HG03175 (cell line): ENCODE data around the gene RGPD5.
"Not testable (repeated sequence)": the region's sequence is repeated elsewhere in the genome, so short reads cannot be mapped to it uniquely, and the experiment has no call there.

Experiments
- ATAC-seq: cut with Tn5 transposase; IDR thresholded peaks from one replicate; pipeline ENCODE4 v1.9.1; 2021; ENCODE audit warnings: mild to moderate bottlenecking, moderate library complexity; ENCODE audit not compliant: unreplicated experiment

The RGPD5 gene

GRCh38 chr2:109794074-109794737, at the start of gene RGPD5:
Gene RGPD5, plus strand, starts transcription at chr2:109794305. Its CDS starts 161 bp downstream, at chr2:109794466.
- ATAC-seq: peak; percentile 99

GRCh38 chr2:109751572-109751971, 42.5 kb upstream of the RGPD5 start:
- ATAC-seq: not testable (repeated sequence)

GRCh38 chr2:109757163-109757824, 36.8 kb upstream of the RGPD5 start:
- ATAC-seq: not testable (repeated sequence)

DNA sequence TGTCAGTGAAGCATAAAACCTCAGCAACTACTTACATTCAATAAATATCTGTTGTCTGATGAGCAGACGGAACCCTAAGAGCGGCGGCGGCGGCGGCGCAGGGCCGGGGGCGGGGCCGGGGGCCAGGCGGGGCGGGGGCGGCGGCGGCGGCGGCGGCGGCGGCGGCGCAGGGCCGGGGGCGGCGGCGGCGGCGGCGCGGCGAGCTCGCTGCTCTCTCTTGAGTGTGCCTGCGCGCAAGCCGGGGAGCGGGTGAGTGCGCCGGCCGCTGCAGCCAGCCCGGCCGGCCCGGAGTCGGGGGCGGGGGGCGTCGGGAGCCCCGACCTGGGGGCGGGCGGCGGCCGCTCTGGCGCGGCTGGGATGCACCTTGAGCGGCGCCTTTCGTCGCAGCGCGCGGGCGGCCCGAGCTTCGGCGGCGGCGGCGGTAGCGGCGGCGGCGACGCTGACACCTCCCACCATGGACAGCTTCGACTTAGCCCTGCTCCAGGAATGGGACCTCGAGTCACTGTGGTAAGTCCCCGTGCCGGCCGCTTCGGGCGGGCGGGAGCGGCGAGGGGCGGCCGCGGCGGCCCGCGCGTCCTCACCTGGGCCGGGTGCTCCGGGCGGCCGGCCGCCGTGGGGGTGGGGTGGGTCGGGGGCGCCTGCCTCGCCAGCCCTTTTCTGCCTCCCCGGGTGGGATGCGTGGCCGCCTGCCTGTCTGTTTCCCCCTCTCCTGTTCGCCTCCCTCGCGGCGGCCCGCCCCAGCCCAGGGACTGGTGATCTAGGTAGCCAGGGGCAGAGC, 33.7 kb upstream of the RGPD5 start:
- ATAC-seq: not testable (repeated sequence)

GRCh38 chr2:109761043-109761454, 33.1 kb upstream of the RGPD5 start:
- not testable (repeated sequence) for ATAC-seq

GRCh38 chr2:109761976-109762375, 32.1 kb upstream of the RGPD5 start:
- ATAC-seq: not testable (repeated sequence)

- ATAC-seq: not testable (repeated sequence)
These were observed 28.0 kb upstream of the RGPD5 start for GRCh38 chr2:109766074-109766473.

- ATAC-seq: not testable (repeated sequence)
These were observed 27.1 kb upstream of the RGPD5 start for GRCh38 chr2:109766886-109767578.

DNA sequence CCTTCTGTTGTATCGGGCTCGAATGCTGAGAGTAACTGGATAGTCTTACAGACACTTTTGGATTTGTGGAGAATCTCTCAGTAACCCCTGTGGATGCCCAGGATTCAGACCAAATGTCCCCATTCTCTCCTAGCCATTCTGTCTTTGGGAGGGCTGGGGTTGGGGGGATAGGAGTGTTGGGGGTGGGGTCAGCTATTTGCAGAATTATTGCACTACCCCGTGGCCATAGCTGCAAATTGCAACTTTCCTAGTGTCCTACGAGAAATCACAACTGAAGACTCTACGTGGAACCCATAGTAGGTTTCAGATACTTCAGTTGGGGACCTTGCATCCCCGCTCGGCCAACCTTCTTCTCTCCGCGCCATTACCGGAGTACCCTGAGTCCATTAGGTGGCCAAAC, 25.2 kb upstream of the RGPD5 start:
- ATAC-seq: not testable (repeated sequence)

DNA sequence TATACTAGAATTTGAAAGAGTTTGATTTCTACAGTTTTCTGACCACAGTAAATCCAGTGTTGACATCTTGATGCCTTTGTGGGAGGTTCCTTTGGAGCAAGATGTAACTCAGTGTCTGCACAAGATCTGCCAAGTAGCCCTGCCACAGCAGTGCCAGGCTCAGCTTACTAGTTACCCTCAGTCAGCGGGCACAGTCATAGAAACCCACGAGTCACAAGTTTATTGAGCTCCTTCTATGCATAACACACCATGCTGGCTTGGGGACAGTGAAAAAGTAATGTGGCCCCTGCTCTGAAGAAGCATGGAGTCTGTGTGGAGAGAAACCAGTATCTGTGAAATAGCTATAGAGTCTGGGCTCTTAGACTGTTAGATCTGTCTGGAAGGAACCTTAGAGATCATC, 15.0 kb upstream of the RGPD5 start:
- ATAC-seq: not testable (repeated sequence)

DNA sequence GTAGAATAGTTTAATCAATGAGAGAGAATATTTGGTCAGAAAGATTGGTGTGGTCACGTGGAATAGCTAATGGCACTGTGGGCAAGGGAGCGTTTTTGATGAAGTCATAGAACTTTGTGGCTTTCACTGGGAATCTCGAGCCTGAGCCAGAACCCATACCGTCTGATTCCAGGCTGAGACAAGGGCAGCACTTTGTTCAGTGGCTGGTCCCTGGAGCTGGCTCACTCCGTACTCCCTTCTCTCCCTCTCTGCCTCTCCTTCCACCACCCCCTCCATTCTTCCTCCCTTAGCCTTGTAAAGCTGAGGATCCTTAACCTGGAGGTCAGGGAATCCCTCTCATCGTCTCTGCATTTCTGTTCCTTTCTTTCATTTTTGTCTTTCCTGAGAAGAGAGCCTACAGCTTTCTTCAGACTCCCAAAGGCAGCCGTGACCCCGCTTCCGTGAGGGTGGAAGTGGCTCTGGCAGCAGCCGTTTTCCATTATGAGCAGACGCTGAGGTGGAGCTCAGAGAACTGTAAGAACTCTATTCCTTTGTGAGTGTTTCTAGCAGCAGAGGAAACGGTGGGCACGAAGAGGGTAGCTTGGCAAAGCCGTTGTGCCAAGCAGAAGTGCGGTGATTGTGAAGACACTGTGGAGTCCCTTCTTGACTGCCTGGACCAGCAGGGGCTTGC, 12.8 kb upstream of the RGPD5 start:
- ATAC-seq: not testable (repeated sequence)

- not testable (repeated sequence) for ATAC-seq
These were observed 11.6 kb upstream of the RGPD5 start for GRCh38 chr2:109782446-109782993.

- not testable (repeated sequence) for ATAC-seq
These were observed 2.4 kb upstream of the RGPD5 start for GRCh38 chr2:109791530-109792279.

GRCh38 chr2:109792659-109793058, 1.4 kb upstream of the RGPD5 start:
- not testable (repeated sequence) for ATAC-seq

- ATAC-seq: peak; percentile 87
These were observed 77.1 kb downstream of the RGPD5 start for GRCh38 chr2:109871129-109871751.

DNA sequence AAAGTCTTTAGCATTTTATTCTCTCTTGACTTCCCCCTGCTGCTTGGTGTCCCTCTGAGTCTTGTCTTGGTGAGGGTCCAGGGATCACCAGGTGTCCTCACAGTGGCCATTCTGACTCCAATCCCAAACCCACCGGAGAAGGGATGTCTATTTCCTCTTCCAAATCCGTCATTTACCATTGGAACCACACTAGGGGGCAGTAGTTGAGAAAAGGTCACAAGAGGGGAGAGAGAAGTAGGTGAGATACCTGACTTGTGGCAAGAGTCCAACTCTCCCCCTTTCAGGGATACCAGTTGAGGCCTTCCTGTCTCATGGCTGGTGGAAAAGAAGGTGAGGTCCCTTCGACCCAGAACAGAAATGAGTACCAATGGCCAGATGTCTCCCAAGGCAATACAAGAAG, 82.5 kb downstream of the RGPD5 start:
- ATAC-seq: not testable (repeated sequence)

DNA sequence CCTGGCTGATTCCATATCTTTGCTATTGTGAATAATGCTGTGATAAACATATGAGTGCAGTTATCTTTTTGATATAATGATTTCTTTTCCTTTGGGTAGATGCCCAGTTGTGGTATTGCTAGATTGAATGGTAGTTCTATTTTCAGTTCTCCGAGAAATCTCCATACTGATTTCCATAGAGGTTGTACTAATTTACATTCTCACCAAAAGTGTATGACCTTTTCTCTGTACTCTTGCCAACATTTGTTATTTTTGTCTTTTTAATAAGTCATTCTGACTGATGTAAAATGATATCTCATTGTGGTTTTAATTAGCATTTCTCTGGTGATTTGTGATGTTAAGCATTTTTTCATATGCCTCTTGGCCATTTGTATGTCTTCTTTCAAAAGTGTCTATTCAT, 88.0 kb downstream of the RGPD5 start:
- ATAC-seq: not testable (repeated sequence)

DNA sequence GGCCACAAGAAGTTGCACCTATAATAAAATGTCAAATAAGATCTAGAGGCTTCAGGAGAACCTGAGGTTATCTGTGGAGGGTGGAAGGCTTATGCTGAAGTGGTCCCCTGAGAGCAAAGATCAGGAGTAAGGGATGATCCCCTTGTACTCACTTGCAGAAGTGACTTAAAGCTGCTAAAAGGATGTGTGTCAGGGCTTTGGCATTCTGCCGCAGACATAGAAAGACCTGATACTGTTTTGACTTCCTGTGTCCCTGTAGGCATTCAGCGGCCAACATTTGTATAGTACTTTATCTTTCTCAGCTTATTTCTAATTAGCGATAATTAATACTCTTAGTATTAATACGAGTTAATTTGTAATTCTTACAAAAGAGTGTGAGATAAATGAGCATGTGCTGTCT, 94.3 kb downstream of the RGPD5 start:
- not testable (repeated sequence) for ATAC-seq

DNA sequence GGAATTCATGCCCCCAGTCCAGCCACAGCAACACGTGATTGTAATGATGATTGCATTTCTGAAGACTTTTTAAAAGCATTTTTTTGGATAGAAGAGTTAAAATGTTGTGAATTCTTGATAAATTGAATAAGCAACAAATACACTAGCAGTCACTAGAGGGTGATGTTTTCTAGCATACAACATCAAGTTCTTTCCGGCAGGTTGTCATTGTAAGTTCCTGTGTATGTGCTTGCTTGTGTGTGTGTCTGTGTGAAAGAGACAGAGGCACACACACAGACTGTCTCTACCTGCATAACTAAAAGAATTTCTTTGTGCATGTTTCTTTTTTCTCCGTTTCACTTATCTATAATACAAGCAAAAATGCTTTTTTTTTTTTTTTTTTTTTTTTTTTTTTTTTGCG, 95.8 kb downstream of the RGPD5 start:
- ATAC-seq: not testable (repeated sequence)
